Prostate gland (tissue), 2 donors: ENCODE measurements around the gene TPPP2.

Experiments used
- CTCF ChIP-seq, 4 experiments: fragments of 200-600 bp in 2 of 4; fragments of 450-650 bp in 2 of 4; sonication (generic) in 2 of 4; IDR thresholded peaks; 1 replicate in 3 of 4; 2 replicates in 1 of 4; pipeline ENCODE4 v1.5.1; 2016 to 2019; ENCODE audit warnings: antibody characterized with exemption in 4 of 4, mild to moderate bottlenecking in 2 of 4, moderate library complexity in 2 of 4
- POLR2AphosphoS5 ChIP-seq: sonication (generic); formaldehyde crosslinking; IDR thresholded peaks from one replicate; pipeline ENCODE4 v1.6.1; 2017; ENCODE audit warnings: antibody characterized with exemption

- TF ChIP-seq POLR2AphosphoS5: no peak
- no peak for TF ChIP-seq CTCF (IDR thresholded peaks at IDR 0.05)
These were observed 13.5 kb downstream of the TPPP2 start for GRCh38 chr14:21043387-21043973.
